Measurements from ENCODE around the gene ASB4.
"Not testable (repeated sequence)": the region's sequence is repeated elsewhere in the genome, so short reads cannot be mapped to it uniquely, and the experiment has no call there.

The ASB4 gene

GRCh38 chr7:95478272-95479037 lies 7.3 kb upstream of the ASB4 start:
- in situ Hi-C loops (cut with MboI; ENCODE audit: low sequenced_read_pairs), result no loop called here

- in situ Hi-C loops (cut with MboI; ENCODE audit: low sequenced_read_pairs), result no loop called here
These were observed 5.6 kb upstream of the ASB4 start for GRCh38 chr7:95479992-95480624.

GRCh38 chr7:95481271-95482165 lies 4.2 kb upstream of the ASB4 start:
- in situ Hi-C loops (cut with MboI; ENCODE audit: low sequenced_read_pairs), result no loop called here

- in situ Hi-C loops (cut with MboI; ENCODE audit: low sequenced_read_pairs), result no loop called here
These were observed 3.3 kb upstream of the ASB4 start for GRCh38 chr7:95482424-95482823.

- in situ Hi-C loops (cut with MboI; ENCODE audit: low sequenced_read_pairs), result no loop called here
These were observed 4.6 kb downstream of the ASB4 start for GRCh38 chr7:95490231-95490762.

GRCh38 chr7:95491201-95491600 lies 5.5 kb downstream of the ASB4 start:
- in situ Hi-C loops (cut with MboI; ENCODE audit: low sequenced_read_pairs), result no loop called here

- in situ Hi-C loops (cut with MboI; ENCODE audit: low sequenced_read_pairs), result no loop called here
These were observed 6.0 kb downstream of the ASB4 start for GRCh38 chr7:95491634-95492314.

- in situ Hi-C loops (cut with MboI; ENCODE audit: low sequenced_read_pairs), result no loop called here
These were observed 7.5 kb downstream of the ASB4 start for GRCh38 chr7:95493247-95493646.

- in situ Hi-C loops (cut with MboI; ENCODE audit: low sequenced_read_pairs), result no loop called here
These were observed 8.1 kb downstream of the ASB4 start for GRCh38 chr7:95493844-95494243.

- in situ Hi-C loops (cut with MboI; ENCODE audit: low sequenced_read_pairs), result no loop called here
These were observed 15.6 kb downstream of the ASB4 start for GRCh38 chr7:95501261-95501832.

GRCh38 chr7:95502403-95502802 lies 16.7 kb downstream of the ASB4 start:
- in situ Hi-C loops (cut with MboI; ENCODE audit: low sequenced_read_pairs), result no loop called here

- in situ Hi-C loops (cut with MboI; ENCODE audit: low sequenced_read_pairs), result no loop called here
These were observed 17.8 kb downstream of the ASB4 start for GRCh38 chr7:95503271-95504131.

- in situ Hi-C loops (cut with MboI; ENCODE audit: low sequenced_read_pairs), result not testable (repeated sequence)
These were observed 18.4 kb downstream of the ASB4 start for GRCh38 chr7:95504132-95504588.

GRCh38 chr7:95508780-95509179 lies 23.0 kb downstream of the ASB4 start:
- in situ Hi-C loops (cut with MboI; ENCODE audit: low sequenced_read_pairs), result no loop called here

GRCh38 chr7:95509199-95509598 lies 23.5 kb downstream of the ASB4 start:
- in situ Hi-C loops (cut with MboI; ENCODE audit: low sequenced_read_pairs), result no loop called here

GRCh38 chr7:95511716-95512260 lies 26.0 kb downstream of the ASB4 start:
- in situ Hi-C loops (cut with MboI; ENCODE audit: low sequenced_read_pairs), result no loop called here

- in situ Hi-C loops (cut with MboI; ENCODE audit: low sequenced_read_pairs), result no loop called here
These were observed 31.7 kb downstream of the ASB4 start for GRCh38 chr7:95517458-95517857.

GRCh38 chr7:95517870-95518269 lies 32.1 kb downstream of the ASB4 start:
- in situ Hi-C loops (cut with MboI; ENCODE audit: low sequenced_read_pairs), result no loop called here

GRCh38 chr7:95520136-95520535 lies 34.4 kb downstream of the ASB4 start:
- in situ Hi-C loops (cut with MboI; ENCODE audit: low sequenced_read_pairs), result no loop called here
